ENCODE data around the gene PACSIN2.

PACSIN2 gene

GRCh38 chr22:42957958-42958357 lies 57.0 kb downstream of the PACSIN2 start:
- TF ChIP-seq POLR2AphosphoS5 (IDR thresholded peaks at IDR 0.05; ENCODE audit: low read depth, low read length), result no peak
- TF ChIP-seq, protein P1, sequence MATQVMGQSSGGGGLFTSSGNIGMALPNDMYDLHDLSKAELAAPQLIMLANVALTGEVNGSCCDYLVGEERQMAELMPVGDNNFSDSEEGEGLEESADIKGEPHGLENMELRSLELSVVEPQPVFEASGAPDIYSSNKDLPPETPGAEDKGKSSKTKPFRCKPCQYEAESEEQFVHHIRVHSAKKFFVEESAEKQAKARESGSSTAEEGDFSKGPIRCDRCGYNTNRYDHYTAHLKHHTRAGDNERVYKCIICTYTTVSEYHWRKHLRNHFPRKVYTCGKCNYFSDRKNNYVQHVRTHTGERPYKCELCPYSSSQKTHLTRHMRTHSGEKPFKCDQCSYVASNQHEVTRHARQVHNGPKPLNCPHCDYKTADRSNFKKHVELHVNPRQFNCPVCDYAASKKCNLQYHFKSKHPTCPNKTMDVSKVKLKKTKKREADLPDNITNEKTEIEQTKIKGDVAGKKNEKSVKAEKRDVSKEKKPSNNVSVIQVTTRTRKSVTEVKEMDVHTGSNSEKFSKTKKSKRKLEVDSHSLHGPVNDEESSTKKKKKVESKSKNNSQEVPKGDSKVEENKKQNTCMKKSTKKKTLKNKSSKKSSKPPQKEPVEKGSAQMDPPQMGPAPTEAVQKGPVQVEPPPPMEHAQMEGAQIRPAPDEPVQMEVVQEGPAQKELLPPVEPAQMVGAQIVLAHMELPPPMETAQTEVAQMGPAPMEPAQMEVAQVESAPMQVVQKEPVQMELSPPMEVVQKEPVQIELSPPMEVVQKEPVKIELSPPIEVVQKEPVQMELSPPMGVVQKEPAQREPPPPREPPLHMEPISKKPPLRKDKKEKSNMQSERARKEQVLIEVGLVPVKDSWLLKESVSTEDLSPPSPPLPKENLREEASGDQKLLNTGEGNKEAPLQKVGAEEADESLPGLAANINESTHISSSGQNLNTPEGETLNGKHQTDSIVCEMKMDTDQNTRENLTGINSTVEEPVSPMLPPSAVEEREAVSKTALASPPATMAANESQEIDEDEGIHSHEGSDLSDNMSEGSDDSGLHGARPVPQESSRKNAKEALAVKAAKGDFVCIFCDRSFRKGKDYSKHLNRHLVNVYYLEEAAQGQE (IDR thresholded peaks at IDR 0.05; ENCODE audit: insufficient read depth in 1 of 2, low read depth in 2 of 2, low read length in 2 of 2), result no peak
- no peak for TF ChIP-seq SIN3A (IDR thresholded peaks at IDR 0.05; ENCODE audit: borderline replicate concordance, insufficient read depth, low read length)
- no peak for TF ChIP-seq TAF1 (IDR thresholded peaks at IDR 0.05; ENCODE audit: borderline replicate concordance, insufficient read depth, low read length)
- no peak for TF ChIP-seq FOXP2 (optimal IDR thresholded peaks at IDR 0.05; ENCODE audit: borderline replicate concordance, extremely low read depth, extremely low read length, insufficient read depth)

DNA sequence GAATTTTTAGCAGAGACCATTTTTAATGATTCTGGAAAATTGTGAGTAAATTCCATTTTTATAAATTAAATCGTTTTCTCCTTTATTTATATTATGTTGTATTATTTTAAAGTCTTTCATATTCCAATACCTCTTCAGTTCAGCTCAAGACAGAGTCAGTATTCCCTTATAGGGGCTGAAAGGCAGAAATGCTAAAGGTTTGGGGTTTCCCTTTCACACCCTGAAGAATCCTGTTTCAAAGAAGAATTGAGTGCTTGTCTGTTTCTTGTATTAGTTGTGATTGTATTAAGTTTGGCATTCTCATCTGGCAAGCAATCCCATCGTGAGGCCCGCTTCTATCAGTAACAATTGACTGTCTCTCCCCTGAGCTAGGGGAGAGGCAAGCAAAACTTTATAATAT lies 57.4 kb downstream of the PACSIN2 start:
- no peak for TF ChIP-seq SIN3A (IDR thresholded peaks at IDR 0.05; ENCODE audit: borderline replicate concordance, insufficient read depth, low read length)
- TF ChIP-seq FOXP2 (optimal IDR thresholded peaks at IDR 0.05; ENCODE audit: borderline replicate concordance, extremely low read depth, extremely low read length, insufficient read depth), result no peak
- TF ChIP-seq, protein P1 (IDR thresholded peaks at IDR 0.05; ENCODE audit: insufficient read depth in 1 of 2, low read depth in 2 of 2, low read length in 2 of 2), result no peak
- no peak for TF ChIP-seq POLR2AphosphoS5 (IDR thresholded peaks at IDR 0.05; ENCODE audit: low read depth, low read length)
- TF ChIP-seq TAF1 (IDR thresholded peaks at IDR 0.05; ENCODE audit: borderline replicate concordance, insufficient read depth, low read length), result no peak

DNA sequence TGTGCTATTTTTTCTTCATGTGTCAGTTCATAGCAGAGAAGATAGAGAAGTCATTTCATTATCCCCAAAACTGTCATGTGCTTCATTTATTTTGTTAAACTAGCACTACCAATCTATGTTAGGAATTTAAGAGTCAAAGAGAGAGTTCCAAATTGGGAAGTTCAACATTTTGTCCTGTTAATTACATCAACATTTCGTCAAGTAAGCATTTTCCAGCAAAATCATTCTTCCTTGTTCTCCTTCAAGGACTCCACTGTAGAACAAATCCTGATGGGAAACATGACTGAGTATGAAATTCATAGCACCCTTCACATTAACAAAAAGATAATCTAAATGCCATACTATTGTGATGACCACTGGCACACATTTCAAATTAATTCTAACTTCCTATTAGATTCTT lies 59.1 kb downstream of the PACSIN2 start:
- TF ChIP-seq POLR2AphosphoS5 (IDR thresholded peaks at IDR 0.05; ENCODE audit: low read depth, low read length), result no peak
- no peak for TF ChIP-seq FOXP2 (optimal IDR thresholded peaks at IDR 0.05; ENCODE audit: borderline replicate concordance, extremely low read depth, extremely low read length, insufficient read depth)
- TF ChIP-seq, protein P1 (IDR thresholded peaks at IDR 0.05; ENCODE audit: insufficient read depth in 1 of 2, low read depth in 2 of 2, low read length in 2 of 2), result no peak
- no peak for TF ChIP-seq TAF1 (IDR thresholded peaks at IDR 0.05; ENCODE audit: borderline replicate concordance, insufficient read depth, low read length)
- TF ChIP-seq SIN3A (IDR thresholded peaks at IDR 0.05; ENCODE audit: borderline replicate concordance, insufficient read depth, low read length), result no peak

DNA sequence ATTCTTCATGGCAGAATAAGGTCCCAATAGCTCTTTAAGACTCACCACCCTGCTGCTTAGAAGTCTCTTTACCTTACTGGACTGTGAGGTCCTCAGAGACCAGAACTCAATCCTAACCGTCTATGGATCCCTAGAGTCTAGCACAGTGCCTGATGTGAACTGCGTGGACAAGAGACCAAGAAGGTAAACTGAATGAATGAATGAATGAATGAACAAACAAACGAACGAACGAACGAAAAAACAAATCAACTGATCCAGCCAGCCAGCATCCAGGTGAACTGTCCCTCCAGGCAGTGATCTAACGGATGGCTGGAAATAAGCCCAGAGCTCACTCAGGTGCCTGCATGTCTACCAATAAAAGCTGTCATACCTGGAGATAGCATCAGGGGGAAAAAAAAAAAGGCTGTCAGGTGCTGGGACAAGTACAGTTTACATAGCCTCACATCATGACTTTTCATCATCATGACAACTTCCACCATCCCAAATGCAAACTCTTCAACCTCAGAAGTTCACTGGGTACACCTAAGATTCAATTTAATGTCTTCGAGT lies 59.8 kb downstream of the PACSIN2 start:
- TF ChIP-seq TAF1 (IDR thresholded peaks at IDR 0.05; ENCODE audit: borderline replicate concordance, insufficient read depth, low read length) (no peak), SIN3A (IDR thresholded peaks at IDR 0.05; ENCODE audit: borderline replicate concordance, insufficient read depth, low read length) (no peak), FOXP2 (optimal IDR thresholded peaks at IDR 0.05; ENCODE audit: borderline replicate concordance, extremely low read depth, extremely low read length, insufficient read depth) (no peak), POLR2AphosphoS5 (IDR thresholded peaks at IDR 0.05; ENCODE audit: low read depth, low read length) (no peak)
- TF ChIP-seq, protein P1 (IDR thresholded peaks at IDR 0.05; ENCODE audit: insufficient read depth in 1 of 2, low read depth in 2 of 2, low read length in 2 of 2), result no peak

All from PFSK-1 (cell line).